SK-N-SH treated with all-trans-retinoic acid at 6 μM for 48 hours (cell line): ENCODE data around the gene SLC30A3.

Experiments
- ATAC-seq: fragments of 200-7000 bp; cut with Tn5 transposase; 3 replicates; pipeline ENCODE4 v1.9.1; 2020; ENCODE audit warnings: mild to moderate bottlenecking, moderate library complexity
- ARNTL ChIP-seq: fragments of 450-650 bp; formaldehyde crosslinking; IDR thresholded peaks from 2 replicates; pipeline ENCODE4 v1.5.0; 2020; ENCODE audit warnings: low read depth, mild to moderate bottlenecking, moderate library complexity, borderline replicate concordance
- BACH2 ChIP-seq: fragments of 250-450 bp; sonication (Bioruptor Pico); IDR thresholded peaks from 2 replicates; pipeline ENCODE4 v1.9.0; 2021; ENCODE audit warnings: mild to moderate bottlenecking, borderline replicate concordance
- CREB5 ChIP-seq: fragments of 250-450 bp; sonication (Bioruptor Pico); IDR thresholded peaks from 2 replicates; pipeline ENCODE4 v1.5.1; 2020; ENCODE audit warnings: low read depth, mild to moderate bottlenecking, moderate library complexity
- CSDC2 ChIP-seq: fragments of 250-450 bp; sonication (Bioruptor Pico); IDR thresholded peaks from 2 replicates; pipeline ENCODE4 v1.5.0; 2020; ENCODE audit warnings: mild to moderate bottlenecking, moderate library complexity
- CSRNP3 ChIP-seq: fragments of 250-450 bp; sonication (Bioruptor Pico); IDR thresholded peaks from 2 replicates; pipeline ENCODE4 v1.5.1; 2021; ENCODE audit warnings: mild to moderate bottlenecking, moderate library complexity
- GLIS3 ChIP-seq: fragments of 250-450 bp; sonication (Bioruptor Pico); IDR thresholded peaks from 2 replicates; pipeline ENCODE4 v1.5.0; 2020; ENCODE audit warnings: mild to moderate bottlenecking, moderate library complexity
- ISL1 ChIP-seq: fragments of 250-450 bp; sonication (Bioruptor Pico); IDR thresholded peaks from 2 replicates; pipeline ENCODE4 v2.1.2; 2022; ENCODE audit warnings: mild to moderate bottlenecking, moderate library complexity
- OSR1 ChIP-seq: fragments of 250-450 bp; sonication (Bioruptor Pico); IDR thresholded peaks from 2 replicates; pipeline ENCODE4 v1.8.0; 2022; ENCODE audit warnings: moderate library complexity, mild to moderate bottlenecking, inconsistent platforms
- PATZ1 ChIP-seq: fragments of 250-450 bp; sonication (Bioruptor Pico); IDR thresholded peaks from 2 replicates; pipeline ENCODE4 v1.8.0; 2020; ENCODE audit warnings: mild to moderate bottlenecking, moderate library complexity, borderline replicate concordance
- POU6F1 ChIP-seq: fragments of 250-450 bp; sonication (Bioruptor Pico); IDR thresholded peaks from 2 replicates; pipeline ENCODE4 v1.8.0; 2021; ENCODE audit warnings: low read depth, mild to moderate bottlenecking, moderate library complexity, borderline replicate concordance
- PPARA ChIP-seq: fragments of 250-450 bp; sonication (Bioruptor Pico); IDR thresholded peaks from 2 replicates; pipeline ENCODE4 v1.5.0; 2020; ENCODE audit warnings: mild to moderate bottlenecking, borderline replicate concordance
- RARB ChIP-seq: fragments of 250-450 bp; sonication (Bioruptor Pico); IDR thresholded peaks from 2 replicates; pipeline ENCODE4 v1.8.0; 2021; ENCODE audit warnings: mild to moderate bottlenecking, moderate library complexity
- TCF4 ChIP-seq: fragments of 250-450 bp; sonication (Bioruptor Pico); IDR thresholded peaks from 2 replicates; pipeline ENCODE4 v1.8.0; 2021; ENCODE audit warnings: mild to moderate bottlenecking, moderate library complexity, borderline replicate concordance
- TOX ChIP-seq: fragments of 250-450 bp; sonication (Bioruptor Pico); IDR thresholded peaks from 2 replicates; pipeline ENCODE4 v1.8.0; 2021; ENCODE audit warnings: mild to moderate bottlenecking, moderate library complexity, borderline replicate concordance
- TSHZ2 ChIP-seq: fragments of 250-450 bp; sonication (Bioruptor Pico); IDR thresholded peaks from 2 replicates; pipeline ENCODE4 v1.5.0; 2020; ENCODE audit warnings: mild to moderate bottlenecking, moderate library complexity
- ZC3H10 ChIP-seq: fragments of 250-450 bp; sonication (Bioruptor Pico); IDR thresholded peaks from 2 replicates; pipeline ENCODE4 v1.5.1; 2021; ENCODE audit warnings: mild to moderate bottlenecking, moderate library complexity
- ZFP3 ChIP-seq: fragments of 250-450 bp; sonication (Bioruptor Pico); IDR thresholded peaks from 2 replicates; pipeline ENCODE4 v1.5.0; 2020; ENCODE audit warnings: mild to moderate bottlenecking, moderate library complexity
- ZFP30 ChIP-seq: fragments of 450-650 bp; formaldehyde crosslinking; IDR thresholded peaks from 2 replicates; pipeline ENCODE4 v1.5.0; 2022; ENCODE audit warnings: mild to moderate bottlenecking, moderate library complexity
- ZNF565 ChIP-seq: fragments of 450-650 bp; formaldehyde crosslinking; conservative IDR thresholded peaks from 2 replicates; pipeline ENCODE4 v1.5.0; 2020; ENCODE audit warnings: low read depth, mild to moderate bottlenecking, moderate library complexity
- ZNF70 ChIP-seq: fragments of 450-650 bp; formaldehyde crosslinking; IDR thresholded peaks from 2 replicates; pipeline ENCODE4 v1.5.0; 2020; ENCODE audit warnings: mild to moderate bottlenecking, moderate library complexity
- ZNF8 ChIP-seq: fragments of 450-650 bp; formaldehyde crosslinking; IDR thresholded peaks from 2 replicates; pipeline ENCODE4 v1.5.0; 2020; ENCODE audit warnings: mild to moderate bottlenecking, moderate library complexity

Gene SLC30A3

DNA sequence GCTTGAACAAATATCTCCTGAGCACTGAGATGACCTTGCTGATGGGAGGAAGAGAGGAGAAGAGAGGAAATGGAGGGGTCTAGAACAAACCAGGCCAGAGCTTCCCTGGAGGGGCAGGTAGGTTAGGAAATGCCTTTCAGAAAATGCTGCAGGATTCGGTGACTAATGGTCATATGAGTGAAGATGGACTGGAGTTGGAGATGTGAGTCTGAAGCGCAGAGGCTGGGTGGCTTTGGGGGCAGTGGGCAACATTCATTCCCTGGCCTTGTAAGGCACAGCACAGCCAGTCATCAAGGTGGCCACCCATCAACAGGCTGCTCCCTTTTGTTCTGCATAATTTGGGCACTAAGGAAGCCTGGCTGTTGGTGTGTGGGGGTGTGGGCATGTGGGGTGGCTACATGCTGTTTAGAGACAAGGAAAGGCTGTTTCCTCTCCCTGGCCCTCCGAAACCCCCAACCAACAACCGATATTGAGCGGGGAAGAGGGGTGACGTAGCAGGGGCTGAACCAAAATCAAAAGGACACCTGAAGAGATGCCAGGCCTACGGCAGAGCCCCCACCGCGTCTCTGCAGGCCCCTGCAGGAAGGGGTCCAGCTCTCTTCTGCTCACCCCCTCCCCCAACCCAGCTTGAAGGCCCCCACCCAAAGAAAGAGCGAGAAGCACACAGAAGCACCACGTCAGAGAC, 1.5 kb downstream of the SLC30A3 start:
- no peak for ATAC-seq
- TF ChIP-seq ZC3H10 (CRISPR knock-in tag) = no peak
- TF ChIP-seq PPARA (CRISPR knock-in tag) = no peak
- TF ChIP-seq TSHZ2 (CRISPR knock-in tag) = no peak
- TF ChIP-seq POU6F1 (CRISPR knock-in tag) = no peak
- TF ChIP-seq ZNF70 (CRISPR knock-in tag) = no peak
- no peak for TF ChIP-seq CREB5 (CRISPR knock-in tag)
- TF ChIP-seq PATZ1 (CRISPR knock-in tag) = no peak
- TF ChIP-seq CSRNP3 (CRISPR knock-in tag) = no peak
- no peak for TF ChIP-seq CSDC2
- TF ChIP-seq ZNF8 (CRISPR knock-in tag) = no peak
- no peak for TF ChIP-seq ARNTL
- no peak for TF ChIP-seq GLIS3 (CRISPR knock-in tag)

DNA sequence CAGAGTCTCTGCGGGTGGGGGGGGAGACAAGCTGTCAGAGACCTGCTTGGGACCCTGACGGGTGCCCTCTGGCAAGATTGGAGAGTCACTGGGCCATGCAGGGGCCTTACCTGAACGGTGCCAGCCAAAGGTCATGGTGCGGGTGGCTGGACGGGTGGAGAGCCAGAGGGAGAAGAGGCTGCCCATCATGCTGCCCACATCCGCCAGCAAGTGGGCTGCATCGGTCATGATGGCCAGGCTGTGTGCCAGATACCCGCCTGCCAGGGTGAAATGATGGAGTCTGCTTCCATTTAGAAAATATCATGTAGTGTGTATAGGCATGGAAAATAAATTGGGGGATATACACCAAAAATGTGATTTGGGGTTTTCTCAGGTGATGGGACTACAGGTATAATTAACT, 4.8 kb downstream of the SLC30A3 start:
- no peak for ATAC-seq
- TF ChIP-seq ISL1 = no peak
- no peak for TF ChIP-seq ZNF565 (CRISPR knock-in tag)
- no peak for TF ChIP-seq TCF4 (CRISPR knock-in tag)
- TF ChIP-seq RARB (CRISPR knock-in tag) = no peak
- TF ChIP-seq OSR1 (CRISPR knock-in tag) = no peak
- TF ChIP-seq ZFP30 (CRISPR knock-in tag) = no peak
- TF ChIP-seq PPARA (CRISPR knock-in tag) = no peak
- no peak for TF ChIP-seq ARNTL

GRCh38 chr2:27256855-27257454, 5.9 kb downstream of the SLC30A3 start:
- ATAC-seq = no peak
- TF ChIP-seq CSDC2 (no peak), PPARA (CRISPR knock-in tag) (no peak), ZNF70 (CRISPR knock-in tag) (no peak), GLIS3 (CRISPR knock-in tag) (no peak), ISL1 (no peak), ZNF565 (CRISPR knock-in tag) (no peak), TCF4 (CRISPR knock-in tag) (no peak), TSHZ2 (CRISPR knock-in tag) (no peak), BACH2 (CRISPR knock-in tag) (no peak), ZFP30 (CRISPR knock-in tag) (no peak), ZNF8 (CRISPR knock-in tag) (no peak), ZFP3 (CRISPR knock-in tag) (no peak), OSR1 (CRISPR knock-in tag) (no peak), CSRNP3 (CRISPR knock-in tag) (no peak), TOX (CRISPR knock-in tag) (no peak), RARB (CRISPR knock-in tag) (no peak)
